IMR-90 (cell line): ENCODE data around the gene PCNX2. TPM values are rescaled to one million over a fixed set of nuclear protein-coding genes. Genes with fewer than 3 reads are reported as not detected.

Source experiments
- ATAC-seq: fragments of 200-7000 bp; cut with Tn5 transposase; 2 replicates; pipeline ENCODE4 v1.9.1; 2020; ENCODE audit warnings: low read depth, mild to moderate bottlenecking, moderate library complexity
- BruUV-seq: library from RNA; stranded (reverse); fragments of 400-500 nt; replicated peaks from 2 replicates; lab custom pipeline; 2021; lab: Mats Ljungman, UMichigan
- CTCF ChIA-PET: fragments of 300-600 bp; formaldehyde crosslinking; extraction: SDS; loops from one replicate; lab custom pipeline; 2021; ENCODE audit warnings: antibody characterized with exemption; lab: Yijun Ruan, JAX
- POLR2A ChIA-PET: fragments of 300-600 bp; sonication (Branson Sonifier 250); formaldehyde crosslinking; loops from one replicate; lab custom pipeline; 2022; ENCODE audit warnings: antibody characterized with exemption; ENCODE audit not compliant: unreplicated experiment; lab: Charles Lee
- DNase-seq: peaks from one replicate; pipeline ENCODE4 v3.0.0; 2013
- H2AFZ ChIP-seq: replicated peaks from 2 replicates; pipeline ENCODE3; 2013; ENCODE audit warnings: low read length, mild to moderate bottlenecking; ENCODE audit not compliant: poor library complexity
- H2AK5ac ChIP-seq: 2 replicates; pipeline ENCODE4 v1.6.1; 2013; ENCODE audit warnings: low read depth, low read length, inconsistent platforms
- H2AK9ac ChIP-seq: replicated peaks from 2 replicates; pipeline ENCODE3; 2013; ENCODE audit warnings: mild to moderate bottlenecking, low read depth, low read length, moderate library complexity; ENCODE audit not compliant: poor library complexity
- H2BK120ac ChIP-seq: 2 replicates; pipeline ENCODE4 v1.6.1; 2013; ENCODE audit warnings: low read depth, low read length, inconsistent platforms
- H2BK15ac ChIP-seq: 3 replicates; pipeline ENCODE4 v1.6.1; 2013; ENCODE audit warnings: low read depth, low read length, inconsistent platforms
- H2BK20ac ChIP-seq: 2 replicates; pipeline ENCODE4 v1.6.1; 2013; ENCODE audit warnings: low read depth, mild to moderate bottlenecking, inconsistent platforms, low read length, moderate library complexity
- H2BK5ac ChIP-seq: 2 replicates; pipeline ENCODE4 v1.6.1; 2013; ENCODE audit warnings: mild to moderate bottlenecking, low read depth, low read length, inconsistent platforms; ENCODE audit not compliant: poor library complexity, severe bottlenecking
- H3K14ac ChIP-seq: replicated peaks from 2 replicates; pipeline ENCODE4 v1.6.1; 2013; ENCODE audit warnings: low read depth, low read length, inconsistent platforms
- H3K18ac ChIP-seq: 2 replicates; pipeline ENCODE4 v1.6.1; 2013; ENCODE audit warnings: low read depth, low read length, control low read depth
- H3K23ac ChIP-seq: 2 replicates; pipeline ENCODE4 v1.6.1; 2013; ENCODE audit warnings: low read depth, low read length, inconsistent platforms
- H3K27ac ChIP-seq: 2 replicates; pipeline ENCODE4 v1.5.1; 2013; ENCODE audit warnings: mild to moderate bottlenecking, control low read depth, low read length; ENCODE audit not compliant: insufficient read depth
- H3K27me3 ChIP-seq: 2 replicates; pipeline ENCODE4 v1.6.1; 2013; ENCODE audit warnings: low read length; ENCODE audit not compliant: control insufficient read depth, insufficient read depth
- H3K36me3 ChIP-seq: 2 replicates; pipeline ENCODE4 v1.6.1; 2013; ENCODE audit warnings: low read length, mixed read lengths; ENCODE audit not compliant: control insufficient read depth, insufficient read depth
- H3K4ac ChIP-seq: 2 replicates; pipeline ENCODE4 v1.6.1; 2013; ENCODE audit warnings: low read depth, low read length, inconsistent platforms
- H3K4me1 ChIP-seq: 2 replicates; pipeline ENCODE4 v1.6.1; 2013; ENCODE audit warnings: low read length, mixed read lengths; ENCODE audit not compliant: control insufficient read depth, insufficient read depth
- H3K4me2 ChIP-seq: 2 replicates; pipeline ENCODE4 v1.6.1; 2013; ENCODE audit warnings: low read depth, mild to moderate bottlenecking, control low read depth, low read length, moderate library complexity
- H3K4me3 ChIP-seq: 2 replicates; pipeline ENCODE4 v1.5.1; 2013; ENCODE audit warnings: low read depth, mild to moderate bottlenecking, control low read depth, low read length, moderate library complexity; ENCODE audit not compliant: insufficient read depth
- H3K56ac ChIP-seq: 2 replicates; pipeline ENCODE4 v1.6.1; 2013; ENCODE audit warnings: low read length, inconsistent platforms; ENCODE audit not compliant: insufficient read depth; ENCODE audit errors: extremely low read depth
- H3K79me1 ChIP-seq, 2 experiments: 2 replicates each; pipeline ENCODE4 v1.6.1; 2013; ENCODE audit warnings: low read length in 2 of 2, inconsistent platforms in 1 of 2, low read depth in 1 of 2
- H3K9ac ChIP-seq: 2 replicates; pipeline ENCODE4 v1.6.1; 2013; ENCODE audit warnings: low read depth, low read length, control low read depth
- H3K9me1 ChIP-seq: 2 replicates; pipeline ENCODE4 v1.6.1; 2013; ENCODE audit warnings: low read length, inconsistent platforms; ENCODE audit not compliant: insufficient read depth
- H3K9me3 ChIP-seq: 2 replicates; pipeline ENCODE4 v1.6.1; 2013; ENCODE audit warnings: low read length; ENCODE audit not compliant: control insufficient read depth, insufficient read depth
- H4K20me1 ChIP-seq: 2 replicates; pipeline ENCODE4 v1.6.1; 2013; ENCODE audit warnings: low read length, inconsistent platforms; ENCODE audit not compliant: insufficient read depth
- H4K5ac ChIP-seq: 2 replicates; pipeline ENCODE4 v1.6.1; 2013; ENCODE audit warnings: mild to moderate bottlenecking, low read depth, low read length, control low read depth
- H4K8ac ChIP-seq, 2 experiments: 2 replicates each; pipeline ENCODE4 v1.6.1; 2013; ENCODE audit warnings: low read depth in 2 of 2, low read length in 2 of 2, control low read depth in 1 of 2, inconsistent platforms in 1 of 2
- H4K91ac ChIP-seq: 2 replicates; pipeline ENCODE4 v1.6.1; 2013; ENCODE audit warnings: low read depth, low read length, inconsistent platforms; ENCODE audit not compliant: insufficient read depth
- BHLHE40 ChIP-seq: fragments of 150-350 bp; IDR thresholded peaks from 2 replicates; pipeline ENCODE4 v1.6.1; 2016; ENCODE audit warnings: mild to moderate bottlenecking, low read depth, low read length
- CHD1 ChIP-seq: IDR thresholded peaks from 2 replicates; pipeline ENCODE4 v1.6.1; 2012; ENCODE audit warnings: low read depth, low read length, improper control_type of control experiment
- FOS ChIP-seq: fragments of 150-350 bp; IDR thresholded peaks from 2 replicates; pipeline ENCODE4 v1.6.1; 2016; ENCODE audit warnings: low read depth, low read length
- MAFK ChIP-seq: IDR thresholded peaks from 2 replicates; pipeline ENCODE4 v1.6.1; 2012; ENCODE audit warnings: low read depth, low read length, improper control_type of control experiment
- MAZ ChIP-seq: IDR thresholded peaks from 2 replicates; pipeline ENCODE4 v1.6.1; 2012; ENCODE audit warnings: low read depth, mild to moderate bottlenecking, low read length, improper control_type of control experiment, moderate library complexity, borderline replicate concordance
- MXI1 ChIP-seq: IDR thresholded peaks from 2 replicates; pipeline ENCODE4 v1.6.1; 2012; ENCODE audit warnings: low read depth, mild to moderate bottlenecking, low read length, moderate library complexity, borderline replicate concordance
- NFE2L2 ChIP-seq: fragments of 150-350 bp; IDR thresholded peaks from 2 replicates; pipeline ENCODE4 v1.6.1; 2016; ENCODE audit warnings: low read depth, mild to moderate bottlenecking, low read length
- RAD21 ChIP-seq: IDR thresholded peaks from 2 replicates; pipeline ENCODE4 v1.6.1; 2012; ENCODE audit warnings: low read length, improper control_type of control experiment
- RCOR1 ChIP-seq: IDR thresholded peaks from 2 replicates; pipeline ENCODE4 v1.6.1; 2012; ENCODE audit warnings: mild to moderate bottlenecking, low read length, improper control_type of control experiment; ENCODE audit not compliant: insufficient replicate concordance
- RFX5 ChIP-seq: IDR thresholded peaks from 2 replicates; pipeline ENCODE4 v1.8.0; 2012; ENCODE audit warnings: low read depth, mild to moderate bottlenecking, low read length, moderate library complexity
- SMC3 ChIP-seq: fragments of 150-350 bp; IDR thresholded peaks from 2 replicates; pipeline ENCODE4 v1.6.1; 2016; ENCODE audit warnings: low read depth, mild to moderate bottlenecking, antibody characterized with exemption, low read length, moderate library complexity
- WGBS, 2 experiments: methylation state at CpG; one replicate each; pipeline versions ENCODE4 v1.1.5 to v1.1.7; 2013; ENCODE audit warnings: missing lambda C conversion rate in 2 of 2; ENCODE audit not compliant: insufficient read length in 1 of 2; ENCODE audit errors: extremely low coverage in 2 of 2; 5-methylcytosine and 5-hydroxymethylcytosine counted together
- dilution Hi-C: fragments of 300-500 bp; cut with HindIII; formaldehyde crosslinking; loops from one replicate; pipeline ENCODE4 v1.14.3; 2018; ENCODE audit warnings: low sequenced_read_pairs; ENCODE audit not compliant: unreplicated experiment
- in situ Hi-C: fragments of 300-500 bp; cut with MboI; formaldehyde crosslinking; loops from 3 replicates; pipeline ENCODE4 v1.14.3; 2019; ENCODE audit warnings: low sequenced_read_pairs, inconsistent platforms, mixed read lengths
- intact Hi-C: fragments of 100-400 bp; cut with micrococcal nuclease; formaldehyde crosslinking; loops from 2 replicates; pipeline ENCODE4 v1.10.0; 2022
- polyA plus RNA-seq, 3 experiments: library from polyadenylated mRNA; depleted of rRNA; stranded (reverse); fragments of >200 nt; gene quantifications; 2 replicates each; pipeline ENCODE4 v1.2.3, GENCODE V29; 2012; ENCODE audit warnings: low replicate concordance in 1 of 3
- total RNA-seq: library from RNA; depleted of rRNA; stranded (reverse); fragments of >200 nt; gene quantifications from 2 replicates; pipeline ENCODE4 v1.2.3, GENCODE V29; 2012
- TF ChIP-seq, protein P1 (sequence below): fragments of 150-350 bp; IDR thresholded peaks from 2 replicates; pipeline ENCODE4 v1.6.1; 2016; ENCODE audit warnings: low read depth, mild to moderate bottlenecking, low read length, moderate library complexity, borderline replicate concordance
- TF ChIP-seq, protein P2 (sequence below): conservative IDR thresholded peaks from 2 replicates; pipeline ENCODE4 v1.5.1; 2012; ENCODE audit warnings: mild to moderate bottlenecking, low read depth, low read length, improper control_type of control experiment
- TF ChIP-seq, protein P3 (sequence below): fragments of 150-350 bp; IDR thresholded peaks from 2 replicates; pipeline ENCODE4 v1.6.1; 2017; ENCODE audit warnings: mild to moderate bottlenecking, antibody characterized with exemption, low read length, low read depth

PCNX2 gene
- total and polyA plus RNA-seq, 2 of the 4 experiments (the other 2 are of a cell fraction) = 15.9 to 22.6 TPM

- TF ChIP-seq SMC3 (no peak), MAFK (no peak)
These were observed 4.8 kb upstream of the PCNX2 start (continued) for GRCh38 chr1:233300326-233300725.

DNA sequence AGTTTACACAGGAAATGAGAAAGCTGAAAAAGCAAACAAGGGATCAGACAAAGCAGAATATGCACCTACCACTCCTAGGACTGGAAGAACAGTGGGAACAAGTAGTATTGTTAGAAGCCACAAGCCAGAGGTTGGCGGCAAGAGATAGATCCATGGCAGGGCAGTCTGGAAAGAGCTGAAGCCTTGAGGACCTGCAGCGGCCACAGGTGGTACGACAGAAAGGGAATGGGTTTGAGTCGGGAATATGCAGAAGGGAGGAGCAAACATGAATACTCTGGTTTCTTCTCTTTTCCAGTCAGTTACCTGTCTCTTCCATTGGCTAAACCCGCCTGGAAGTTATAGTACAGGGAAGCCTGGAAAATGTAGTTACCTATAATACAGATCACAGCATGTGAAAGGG lies 3.9 kb upstream of the PCNX2 start:
- Histone ChIP-seq H3K14ac (no peak overlapping the region), H2AFZ (no peak overlapping the region), H2BK20ac (no peak overlapping the region), H3K4me2 (no peak overlapping the region), H3K9ac (no peak overlapping the region), H4K20me1 (no peaks in the 10 kb centered on the region), H3K4me1 (peaks cover 6% of the 10 kb centered on the region), H3K23ac (no peak overlapping the region), H2BK15ac (no peak overlapping the region), H3K36me3 (no peaks in the 10 kb centered on the region), H2AK5ac (no peak overlapping the region), H4K8ac (no peak overlapping the region), H4K91ac (no peak overlapping the region), H2AK9ac (no peak overlapping the region), H3K4ac (no peak overlapping the region), H4K5ac (no peak overlapping the region), H3K27me3 (no peaks in the 10 kb centered on the region), H3K56ac (no peak overlapping the region), H3K9me3 (no peaks in the 10 kb centered on the region), H2BK120ac (no peak overlapping the region), H3K79me1 (peaks cover 0 to 15% of the 10 kb centered on the region in 2 experiments; a peak in 2 of 4 replicates), H3K4me3 (no peak overlapping the region), H3K9me1 (peaks cover 3% of the 10 kb centered on the region; the same call in 1 of the 2 replicates), H2BK5ac (no peak overlapping the region), H3K18ac (no peak overlapping the region), H3K27ac (no peak overlapping the region)
- in situ Hi-C loops (no loop called here), intact Hi-C loops (no loop called here), dilution Hi-C loops (no loop called here)
- WGBS, 2 experiments = 83% methylated on average over 1 of the region's 5 CpGs; no CpG with 5 or more reads in 1 of the 2 experiments
- ChIA-PET POLR2A (no interaction called here), CTCF (no interaction called here)
- ATAC-seq (no peak), DNase-seq (no peak)
- no TSS peak for BruUV-seq
- TF ChIP-seq, protein P1, sequence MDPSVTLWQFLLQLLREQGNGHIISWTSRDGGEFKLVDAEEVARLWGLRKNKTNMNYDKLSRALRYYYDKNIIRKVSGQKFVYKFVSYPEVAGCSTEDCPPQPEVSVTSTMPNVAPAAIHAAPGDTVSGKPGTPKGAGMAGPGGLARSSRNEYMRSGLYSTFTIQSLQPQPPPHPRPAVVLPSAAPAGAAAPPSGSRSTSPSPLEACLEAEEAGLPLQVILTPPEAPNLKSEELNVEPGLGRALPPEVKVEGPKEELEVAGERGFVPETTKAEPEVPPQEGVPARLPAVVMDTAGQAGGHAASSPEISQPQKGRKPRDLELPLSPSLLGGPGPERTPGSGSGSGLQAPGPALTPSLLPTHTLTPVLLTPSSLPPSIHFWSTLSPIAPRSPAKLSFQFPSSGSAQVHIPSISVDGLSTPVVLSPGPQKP = no peak
- TF ChIP-seq SMC3 (no peak), MXI1 (no peak), CHD1 (no peak), FOS (no peak), RFX5 (no peak), BHLHE40 (no peak), MAFK (no peak), MAZ (no peak), RCOR1 (no peak), RAD21 (no peak), NFE2L2 (no peak)
- TF ChIP-seq, protein P2, sequence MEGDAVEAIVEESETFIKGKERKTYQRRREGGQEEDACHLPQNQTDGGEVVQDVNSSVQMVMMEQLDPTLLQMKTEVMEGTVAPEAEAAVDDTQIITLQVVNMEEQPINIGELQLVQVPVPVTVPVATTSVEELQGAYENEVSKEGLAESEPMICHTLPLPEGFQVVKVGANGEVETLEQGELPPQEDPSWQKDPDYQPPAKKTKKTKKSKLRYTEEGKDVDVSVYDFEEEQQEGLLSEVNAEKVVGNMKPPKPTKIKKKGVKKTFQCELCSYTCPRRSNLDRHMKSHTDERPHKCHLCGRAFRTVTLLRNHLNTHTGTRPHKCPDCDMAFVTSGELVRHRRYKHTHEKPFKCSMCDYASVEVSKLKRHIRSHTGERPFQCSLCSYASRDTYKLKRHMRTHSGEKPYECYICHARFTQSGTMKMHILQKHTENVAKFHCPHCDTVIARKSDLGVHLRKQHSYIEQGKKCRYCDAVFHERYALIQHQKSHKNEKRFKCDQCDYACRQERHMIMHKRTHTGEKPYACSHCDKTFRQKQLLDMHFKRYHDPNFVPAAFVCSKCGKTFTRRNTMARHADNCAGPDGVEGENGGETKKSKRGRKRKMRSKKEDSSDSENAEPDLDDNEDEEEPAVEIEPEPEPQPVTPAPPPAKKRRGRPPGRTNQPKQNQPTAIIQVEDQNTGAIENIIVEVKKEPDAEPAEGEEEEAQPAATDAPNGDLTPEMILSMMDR = no peak
- TF ChIP-seq, protein P3, sequence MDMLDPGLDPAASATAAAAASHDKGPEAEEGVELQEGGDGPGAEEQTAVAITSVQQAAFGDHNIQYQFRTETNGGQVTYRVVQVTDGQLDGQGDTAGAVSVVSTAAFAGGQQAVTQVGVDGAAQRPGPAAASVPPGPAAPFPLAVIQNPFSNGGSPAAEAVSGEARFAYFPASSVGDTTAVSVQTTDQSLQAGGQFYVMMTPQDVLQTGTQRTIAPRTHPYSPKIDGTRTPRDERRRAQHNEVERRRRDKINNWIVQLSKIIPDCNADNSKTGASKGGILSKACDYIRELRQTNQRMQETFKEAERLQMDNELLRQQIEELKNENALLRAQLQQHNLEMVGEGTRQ = no peak
